Spleen (tissue), 11 donors: ENCODE data around the gene GPATCH2. TPM values are rescaled to one million over a fixed set of nuclear protein-coding genes. Genes with fewer than 3 reads are reported as not detected.

Experiments
- DNase-seq: peaks from one replicate; pipeline ENCODE4 v3.0.0-alpha.2; 2020
- H3K27ac ChIP-seq, 8 donors: fragments of 200-600 bp; sonication (generic) in 7 of 8; 1 replicate in 4 of 8; 2 replicates in 4 of 8; pipeline versions ENCODE4 v1.5.0 to v1.8.0; 2016 to 2021; ENCODE audit warnings: inconsistent platforms in 4 of 8, mild to moderate bottlenecking in 4 of 8, moderate library complexity in 1 of 8
- H3K27me3 ChIP-seq, 7 donors: fragments of 200-600 bp; sonication (generic) in 6 of 7; replicated peaks in 1 of 7; 1 replicate in 4 of 7; 2 replicates in 3 of 7; pipeline versions ENCODE4 v1.5.0 to v1.8.0; 2016 to 2021; ENCODE audit warnings: inconsistent platforms in 3 of 7, mild to moderate bottlenecking in 1 of 7
- H3K36me3 ChIP-seq, 6 donors: fragments of 200-600 bp; sonication (generic) in 5 of 6; 1 replicate in 4 of 6; 2 replicates in 2 of 6; pipeline versions ENCODE4 v1.5.0 to v1.8.0; 2016 to 2021; ENCODE audit warnings: inconsistent platforms in 2 of 6
- H3K4me1 ChIP-seq, 6 donors: fragments of 200-600 bp; sonication (generic) in 5 of 6; 1 replicate in 3 of 6; 2 replicates in 3 of 6; pipeline versions ENCODE4 v1.5.0 to v1.8.0; 2016 to 2021; ENCODE audit warnings: inconsistent platforms in 3 of 6
- H3K4me3 ChIP-seq, 8 donors: fragments of 200-600 bp; sonication (generic) in 7 of 8; 1 replicate in 4 of 8; 2 replicates in 4 of 8; pipeline versions ENCODE4 v1.5.0 to v1.8.0; 2016 to 2021; ENCODE audit warnings: inconsistent platforms in 4 of 8, mild to moderate bottlenecking in 4 of 8, moderate library complexity in 2 of 8
- H3K9me3 ChIP-seq, 8 donors: fragments of 200-600 bp; sonication (generic) in 7 of 8; 1 replicate in 4 of 8; 2 replicates in 4 of 8; pipeline versions ENCODE4 v1.5.0 to v1.8.0; 2016 to 2021; ENCODE audit warnings: inconsistent platforms in 4 of 8
- POLR2A ChIP-seq, 3 donors: fragments of 450-650 bp; IDR thresholded peaks; one replicate each; pipeline ENCODE4 v1.5.1; 2017; ENCODE audit warnings: antibody characterized with exemption in 3 of 3, mild to moderate bottlenecking in 1 of 3
- POLR2AphosphoS5 ChIP-seq, 3 donors: sonication (generic); formaldehyde crosslinking; IDR thresholded peaks; one replicate each; pipeline ENCODE4 v1.5.1; 2017; ENCODE audit warnings: antibody characterized with exemption in 3 of 3
- WGBS, 5 donors: extraction: QIAGEN DNeasy Blood & Tissue Kit in 3 of 5; methylation state at CpG; one replicate each; pipeline versions ENCODE4 v1.1.5 to v1.1.7; 2013 to 2018; 5-methylcytosine and 5-hydroxymethylcytosine counted together
- intact Hi-C: fragments of 100-400 bp; cut with DNase I; formaldehyde crosslinking; loops from one replicate; pipeline ENCODE4 v1.15.0; 2023; ENCODE audit warnings: low total_unique reads
- polyA plus RNA-seq, 3 donors: library from polyadenylated mRNA; stranded (reverse); fragments of 200-250 nt; gene quantifications; one replicate each; pipeline ENCODE4 v1.2.1, GENCODE V29; 2013
- total RNA-seq, 7 donors: library from RNA; depleted of rRNA in 3 of 7; stranded (reverse); fragments of >200 nt in 3 of 7; fragmentation: NEBNext Ultra II Directional in 4 of 7; extraction: Animal tissue kit (Norgen Biotek cat#: 25700) in 4 of 7; gene quantifications; one replicate each; pipeline versions ENCODE4 v1.1.0 to v1.2.1, GENCODE V29; 2016 to 2021
- TF ChIP-seq, protein P1 (sequence below), 11 experiments: fragments of 200-600 bp in 7 of 11; fragments of 450-650 bp in 4 of 11; sonication (generic) in 4 of 11; IDR thresholded peaks in 8 of 11; conservative IDR thresholded peaks in 3 of 11; 1 replicate in 7 of 11; 2 replicates in 4 of 11; pipeline versions ENCODE4 v1.4.0 to v1.8.0; 2016 to 2021; ENCODE audit warnings: antibody characterized with exemption in 11 of 11, inconsistent platforms in 4 of 11, mild to moderate bottlenecking in 1 of 11
- donor health status: healthy with polysubstance abuse.
- donor health status: DM: no; HTN: no; CAD: no; lungs with moderate emphysema.
- donor health status: DM: no; HTN: no; CAD: no.
- donor health status: Bipolar disorder and iron deficiency.
- donor health status: healthy.
- donor health status: DM: no; HTN: no; CAD: no.
- donor health status: DM: yes; HTN: yes; CAD: no.

Gene GPATCH2
- total and polyA plus RNA-seq, 10 donors = 2.7 to 24.2 (median 17.7) TPM

DNA sequence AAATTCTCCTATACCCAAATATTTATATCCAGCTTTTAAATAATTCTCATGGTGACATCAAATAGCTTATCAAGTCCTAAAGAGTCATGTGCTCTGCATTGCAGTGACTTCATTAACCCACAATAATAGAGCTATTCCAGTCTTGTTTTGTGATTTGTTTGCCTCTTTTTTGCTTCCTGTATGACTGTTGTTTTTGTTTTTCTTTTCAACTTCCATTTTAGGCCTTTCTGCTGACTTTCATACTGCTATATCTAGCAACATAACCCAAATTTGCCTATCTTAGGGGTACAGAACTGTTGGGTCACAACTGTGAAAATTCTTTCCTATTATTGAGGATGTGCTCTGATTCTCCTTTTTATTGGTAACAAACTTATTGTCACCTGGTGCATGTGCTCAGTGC lies 30.5 kb upstream of the GPATCH2 start:
- intact Hi-C loops = no loop called here
- no peak overlapping the region for H3K27ac ChIP-seq

DNA sequence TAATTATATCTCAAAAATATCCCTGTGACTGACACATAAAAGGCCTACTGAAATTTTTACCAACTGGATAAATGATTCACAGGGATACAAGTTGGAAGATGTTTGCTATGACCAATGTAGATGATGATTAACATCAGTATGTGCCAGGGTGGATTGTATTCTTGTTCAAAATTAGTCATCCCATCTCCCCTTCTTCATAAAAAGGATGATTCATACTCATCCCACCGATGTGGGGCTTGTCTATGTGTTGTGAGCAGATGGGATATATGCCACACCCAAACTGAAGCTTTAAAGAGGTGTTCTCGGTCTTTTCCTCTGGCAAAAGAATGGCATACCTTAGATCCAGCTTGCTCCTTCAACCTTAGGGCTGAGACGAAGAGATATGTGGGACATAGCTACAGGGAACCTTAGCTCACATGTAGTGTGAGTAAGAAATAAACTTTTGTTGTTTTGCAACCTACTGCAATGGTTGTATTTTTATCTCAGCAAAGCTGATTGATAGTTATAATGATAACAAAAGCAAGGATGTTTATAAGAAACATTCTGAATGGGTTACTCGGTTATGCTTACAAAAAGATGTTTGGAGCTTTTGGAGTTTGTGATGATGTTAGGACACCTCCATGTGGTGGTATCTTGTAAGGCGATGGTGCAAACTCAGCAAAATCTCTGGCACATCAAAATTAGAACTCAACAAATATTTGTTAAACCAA lies 29.6 kb upstream of the GPATCH2 start:
- no peaks in the 10 kb centered on the region for H3K9me3 ChIP-seq
- H3K4me3 ChIP-seq = no peak overlapping the region
- no peaks in the 10 kb centered on the region for H3K36me3 ChIP-seq
- intact Hi-C loops = no loop called here
- H3K4me1 ChIP-seq = no peaks in the 10 kb centered on the region
- no peaks in the 10 kb centered on the region for H3K27me3 ChIP-seq
- no peak overlapping the region for H3K27ac ChIP-seq
- WGBS, 5 donors = 64 to 72% (median 69%) methylated on average over 5 of the region's 5 CpGs
- DNase-seq = no peak
- TF ChIP-seq POLR2AphosphoS5 (IDR thresholded peaks at IDR 0.05) = no peak
- TF ChIP-seq, protein P1, sequence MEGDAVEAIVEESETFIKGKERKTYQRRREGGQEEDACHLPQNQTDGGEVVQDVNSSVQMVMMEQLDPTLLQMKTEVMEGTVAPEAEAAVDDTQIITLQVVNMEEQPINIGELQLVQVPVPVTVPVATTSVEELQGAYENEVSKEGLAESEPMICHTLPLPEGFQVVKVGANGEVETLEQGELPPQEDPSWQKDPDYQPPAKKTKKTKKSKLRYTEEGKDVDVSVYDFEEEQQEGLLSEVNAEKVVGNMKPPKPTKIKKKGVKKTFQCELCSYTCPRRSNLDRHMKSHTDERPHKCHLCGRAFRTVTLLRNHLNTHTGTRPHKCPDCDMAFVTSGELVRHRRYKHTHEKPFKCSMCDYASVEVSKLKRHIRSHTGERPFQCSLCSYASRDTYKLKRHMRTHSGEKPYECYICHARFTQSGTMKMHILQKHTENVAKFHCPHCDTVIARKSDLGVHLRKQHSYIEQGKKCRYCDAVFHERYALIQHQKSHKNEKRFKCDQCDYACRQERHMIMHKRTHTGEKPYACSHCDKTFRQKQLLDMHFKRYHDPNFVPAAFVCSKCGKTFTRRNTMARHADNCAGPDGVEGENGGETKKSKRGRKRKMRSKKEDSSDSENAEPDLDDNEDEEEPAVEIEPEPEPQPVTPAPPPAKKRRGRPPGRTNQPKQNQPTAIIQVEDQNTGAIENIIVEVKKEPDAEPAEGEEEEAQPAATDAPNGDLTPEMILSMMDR (IDR thresholded peaks at IDR 0.05 in 8 of 11, conservative IDR thresholded peaks at IDR 0.05 in 3 of 11) = peak in 6 of 11 experiments; percentile 11 to 32 (median 18)

More for the DNA sequence above, 30.5 kb upstream of the GPATCH2 start:
- H3K36me3 ChIP-seq = no peaks in the 10 kb centered on the region
- no peak overlapping the region for H3K4me3 ChIP-seq
- TF ChIP-seq POLR2A (IDR thresholded peaks at IDR 0.05) = no peak
- no peak for TF ChIP-seq POLR2AphosphoS5 (IDR thresholded peaks at IDR 0.05)
- TF ChIP-seq, protein P1 (IDR thresholded peaks at IDR 0.05 in 8 of 11, conservative IDR thresholded peaks at IDR 0.05 in 3 of 11) = no peak
- DNase-seq = no peak
- H3K4me1 ChIP-seq = no peaks in the 10 kb centered on the region
- no peaks in the 10 kb centered on the region for H3K27me3 ChIP-seq
- no peaks in the 10 kb centered on the region for H3K9me3 ChIP-seq

DNA sequence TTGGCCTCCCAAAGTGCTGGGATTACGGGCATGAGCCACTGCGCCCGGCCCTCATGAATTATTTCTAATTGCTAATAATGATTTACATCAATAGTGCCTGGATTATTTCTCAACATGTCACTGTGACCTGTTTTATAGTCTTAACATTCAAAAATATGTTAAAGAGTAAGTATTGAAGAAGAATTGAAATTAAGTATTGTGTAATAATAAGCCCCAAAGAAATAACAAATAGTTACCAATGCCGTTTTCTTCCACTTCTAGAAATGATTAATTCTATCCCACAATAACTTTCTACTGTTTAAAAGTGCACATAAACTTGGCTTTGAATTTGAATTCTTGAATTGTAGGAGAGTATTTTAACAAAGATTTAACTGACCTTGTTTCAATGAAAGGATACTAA lies 19.8 kb upstream of the GPATCH2 start:
- intact Hi-C loops = no loop called here
- 88 to 98% (median 95%) methylated on average over 4 of the region's 4 CpGs for WGBS, 5 donors
- Histone ChIP-seq H3K36me3 (no peaks in the 10 kb centered on the region), H3K27me3 (no peaks in the 10 kb centered on the region), H3K27ac (no peak overlapping the region), H3K4me1 (no peaks in the 10 kb centered on the region), H3K9me3 (no peaks in the 10 kb centered on the region), H3K4me3 (no peak overlapping the region)
- TF ChIP-seq POLR2AphosphoS5 (IDR thresholded peaks at IDR 0.05) = no peak
- no peak for TF ChIP-seq POLR2A (IDR thresholded peaks at IDR 0.05)
- TF ChIP-seq, protein P1 (IDR thresholded peaks at IDR 0.05 in 8 of 11, conservative IDR thresholded peaks at IDR 0.05 in 3 of 11) = no peak
- no peak for DNase-seq

DNA sequence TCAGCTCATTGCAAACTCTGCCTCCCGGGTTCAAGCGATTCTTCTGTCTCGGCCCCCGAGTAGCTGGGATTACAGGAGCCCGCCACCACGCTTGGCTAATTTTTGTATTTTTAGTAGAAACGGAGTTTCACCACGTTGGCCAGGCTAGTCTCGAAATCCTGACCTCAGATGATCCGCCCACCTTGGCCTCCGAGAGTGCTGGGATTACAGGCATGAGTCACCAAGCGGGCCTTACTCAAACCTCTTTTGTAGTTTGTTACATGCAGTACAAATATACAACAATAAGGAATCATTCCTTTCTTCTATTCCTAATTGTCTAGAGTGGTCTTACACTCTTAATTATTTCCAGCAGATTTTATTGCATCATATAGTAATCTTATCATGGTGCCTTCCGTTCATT lies 16.9 kb upstream of the GPATCH2 start:
- intact Hi-C loops = no loop called here
- Histone ChIP-seq H3K27ac (no peak overlapping the region), H3K4me3 (no peak overlapping the region), H3K36me3 (no peaks in the 10 kb centered on the region), H3K27me3 (no peaks in the 10 kb centered on the region), H3K4me1 (no peaks in the 10 kb centered on the region), H3K9me3 (no peaks in the 10 kb centered on the region)
- DNase-seq = no peak
- 90 to 94% (median 90%) methylated on average over 12 to 13 of the region's 13 CpGs for WGBS, 5 donors
- TF ChIP-seq POLR2AphosphoS5 (IDR thresholded peaks at IDR 0.05) = no peak
- no peak for TF ChIP-seq POLR2A (IDR thresholded peaks at IDR 0.05)
- TF ChIP-seq, protein P1 (IDR thresholded peaks at IDR 0.05 in 8 of 11, conservative IDR thresholded peaks at IDR 0.05 in 3 of 11) = no peak
